AG20443 (cell line): ENCODE data around the gene SLC35F3.

Experiments used
- DNase-seq: peaks from one replicate; pipeline ENCODE4 v3.0.0; 2012; ENCODE audit warnings: low spot score, mixed read lengths

Gene SLC35F3

DNA sequence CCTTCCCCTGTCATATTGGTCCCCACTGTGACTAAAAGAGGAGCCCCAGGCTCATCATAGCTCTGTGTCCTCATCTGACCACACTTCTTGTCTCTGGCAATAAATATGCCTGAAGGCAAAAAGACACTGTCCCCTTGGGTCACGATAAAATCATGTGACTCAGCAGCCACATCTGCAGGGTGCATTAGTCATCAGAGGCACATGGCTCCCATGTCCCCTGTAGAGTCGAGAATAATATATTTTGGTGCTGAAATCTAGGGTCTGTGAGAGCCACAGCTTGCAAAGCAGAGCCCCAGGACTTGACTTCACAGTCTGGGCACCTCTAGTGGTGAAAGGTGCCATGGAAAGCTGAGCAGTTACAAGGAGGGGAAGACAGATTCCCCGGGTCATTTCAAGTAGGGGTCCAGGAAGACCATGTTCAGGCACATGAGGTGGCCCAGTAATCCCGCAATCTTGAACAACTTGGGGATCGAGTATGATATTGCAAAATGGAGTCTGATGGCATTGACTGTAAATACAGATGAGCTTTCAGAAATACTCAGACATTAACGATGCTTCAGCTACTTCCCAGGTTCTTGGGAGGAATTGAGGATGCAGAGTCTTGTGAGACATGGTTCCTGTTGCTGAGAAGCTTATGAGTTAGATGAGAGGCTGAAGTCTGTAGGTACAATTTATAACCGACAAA is 68.6 kb downstream of the SLC35F3 start:
- DNase-seq, result no peak

GRCh38 chr1:233975486-233975885 is 71.0 kb downstream of the SLC35F3 start:
- DNase-seq, result no peak

GRCh38 chr1:233981042-233981675 is 76.7 kb downstream of the SLC35F3 start:
- no peak for DNase-seq

- no peak for DNase-seq
Measured at GRCh38 chr1:233982827-233983518, 78.5 kb downstream of the SLC35F3 start.

GRCh38 chr1:233983811-233984210 is 79.3 kb downstream of the SLC35F3 start:
- no peak for DNase-seq

DNA sequence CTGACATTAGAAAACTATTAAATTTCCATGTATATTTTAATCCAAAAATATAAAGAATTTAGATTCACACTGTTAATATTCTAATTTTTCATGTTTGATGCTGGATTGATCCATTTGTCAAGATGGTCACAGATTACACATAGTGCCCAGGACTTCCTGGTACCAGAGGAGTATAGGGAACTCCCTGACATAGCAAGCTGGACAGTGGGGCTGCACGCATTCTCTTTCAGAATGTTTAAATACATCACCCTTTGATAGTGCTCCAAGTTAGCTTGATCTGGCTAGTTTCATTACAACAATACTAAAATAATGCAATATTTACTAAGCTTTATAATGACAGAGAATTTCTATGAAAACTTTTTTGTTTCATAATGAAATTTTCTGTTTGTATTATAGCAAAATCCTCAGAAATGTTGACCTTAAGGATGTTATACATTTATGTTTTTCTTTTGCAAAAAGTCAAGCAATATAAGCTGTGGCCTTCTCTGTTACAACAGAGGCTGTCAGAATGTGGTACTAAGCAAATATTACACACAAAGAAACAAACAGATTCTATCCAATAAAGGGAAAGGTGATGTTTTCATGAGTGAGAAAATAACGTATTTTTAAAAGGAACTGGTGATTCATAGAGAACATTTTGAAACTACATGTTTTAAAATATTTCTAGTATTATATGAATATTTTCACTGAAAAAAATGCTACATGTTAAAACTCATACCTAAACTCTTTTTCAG is 84.7 kb downstream of the SLC35F3 start:
- DNase-seq, result no peak

DNA sequence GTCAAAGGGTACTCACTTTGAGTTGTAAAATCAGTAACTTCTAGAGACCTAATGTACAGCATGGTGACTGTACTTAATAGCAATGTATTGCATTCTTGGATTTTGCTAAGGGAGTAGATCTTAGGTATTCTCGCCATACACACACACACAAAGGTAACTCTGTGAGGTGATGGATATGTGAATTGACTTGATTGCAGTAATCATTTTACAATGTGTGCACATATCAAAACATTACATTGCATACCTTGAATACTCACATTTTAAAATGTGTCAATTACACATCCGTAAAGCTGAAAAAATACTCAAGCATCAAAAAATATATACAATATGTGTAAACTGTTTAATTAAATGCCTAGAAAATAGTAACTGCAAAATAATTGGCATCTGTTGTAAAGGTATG is 86.0 kb downstream of the SLC35F3 start:
- no peak for DNase-seq

- DNase-seq, result no peak
Measured at GRCh38 chr1:233993651-233994050, 89.2 kb downstream of the SLC35F3 start.

DNA sequence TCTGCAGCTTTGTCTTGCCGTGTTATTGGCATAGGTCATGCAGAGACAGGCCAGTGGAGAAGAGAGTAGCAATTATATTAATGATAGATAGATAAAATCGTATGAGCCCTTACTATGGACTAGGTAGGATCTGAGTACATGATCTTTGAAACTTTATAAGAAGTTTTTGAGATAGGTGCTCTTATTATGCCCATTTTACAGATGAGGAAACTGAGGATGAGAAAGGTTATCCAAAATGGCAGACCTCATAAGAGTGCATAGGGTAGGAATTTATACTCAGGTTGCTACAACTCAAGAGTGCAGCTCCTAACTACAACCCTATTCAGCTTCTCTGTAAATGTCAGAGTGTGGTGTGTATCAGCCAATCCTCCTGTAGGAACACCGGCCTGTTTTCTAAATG is 89.6 kb downstream of the SLC35F3 start:
- no peak for DNase-seq

- DNase-seq, result no peak
Measured at GRCh38 chr1:233998456-233998855, 94.0 kb downstream of the SLC35F3 start.

GRCh38 chr1:233998891-233999290 is 94.4 kb downstream of the SLC35F3 start:
- no peak for DNase-seq

GRCh38 chr1:234000557-234001041 is 96.1 kb downstream of the SLC35F3 start:
- no peak for DNase-seq

DNA sequence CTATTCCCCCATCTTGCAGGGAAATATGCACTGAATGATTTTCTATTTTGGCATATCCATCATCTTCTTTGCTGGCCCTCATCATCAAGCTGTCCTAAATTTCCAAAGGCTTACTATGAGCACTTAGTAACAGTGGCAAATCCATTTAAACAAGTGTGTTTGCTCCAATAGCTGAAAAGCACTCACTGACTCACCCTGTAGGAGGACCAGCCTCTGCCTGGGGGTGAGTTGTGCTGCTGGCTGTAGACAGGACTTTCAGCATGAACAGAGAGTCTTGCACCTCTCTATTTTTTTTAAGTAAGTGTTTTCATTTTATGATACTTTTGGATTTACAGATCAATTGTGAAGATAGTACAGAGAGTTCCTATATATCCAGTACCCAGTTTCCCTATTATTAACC is 97.3 kb downstream of the SLC35F3 start:
- DNase-seq, result no peak

GRCh38 chr1:234004591-234004990 is 100.1 kb downstream of the SLC35F3 start:
- no peak for DNase-seq

GRCh38 chr1:234007684-234008083 is 103.2 kb downstream of the SLC35F3 start:
- no peak for DNase-seq

GRCh38 chr1:234008591-234008990 is 104.1 kb downstream of the SLC35F3 start:
- no peak for DNase-seq

DNA sequence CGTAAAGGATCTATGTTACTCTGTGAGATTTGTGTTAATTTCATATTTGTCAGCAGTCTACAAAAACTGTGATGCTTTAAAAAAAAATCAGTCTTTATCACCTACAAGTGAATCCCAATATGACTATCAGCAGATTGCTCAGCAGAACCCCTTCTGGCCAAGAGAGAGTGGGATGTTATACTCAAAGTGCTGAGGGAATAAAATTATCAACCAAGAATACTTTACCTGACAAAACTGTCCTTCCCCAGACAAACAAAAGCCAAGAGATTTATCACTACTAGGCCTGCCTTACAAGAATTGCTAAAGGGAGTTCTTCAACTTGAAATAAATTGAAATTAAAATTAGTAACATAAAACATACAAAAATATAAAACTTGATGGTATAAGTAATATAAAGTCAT is 105.2 kb downstream of the SLC35F3 start:
- DNase-seq, result no peak

- DNase-seq, result no peak
Measured at GRCh38 chr1:234014208-234014607, 109.7 kb downstream of the SLC35F3 start.

DNA sequence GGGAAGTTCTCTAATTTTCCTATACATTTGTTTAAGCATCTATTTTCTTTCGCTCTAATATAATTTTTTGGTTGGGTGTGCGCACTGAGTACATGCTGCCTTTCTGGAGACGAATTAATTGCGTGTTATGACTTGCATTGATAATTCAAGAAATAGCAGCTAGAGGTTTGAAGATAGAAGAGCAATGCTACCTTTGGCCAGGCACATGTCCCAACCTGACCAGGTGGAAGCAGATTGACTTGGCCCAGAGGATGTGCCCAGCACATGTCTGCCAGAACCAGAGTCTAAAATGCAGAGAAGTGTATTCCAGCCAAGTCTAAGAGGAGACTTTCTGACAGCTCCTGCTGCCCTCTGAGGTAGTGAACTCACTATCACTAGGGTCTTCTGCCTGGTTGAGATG is 114.3 kb downstream of the SLC35F3 start:
- DNase-seq, result no peak

GRCh38 chr1:234019387-234019786 is 114.9 kb downstream of the SLC35F3 start:
- no peak for DNase-seq

- no peak for DNase-seq
Measured at GRCh38 chr1:234022302-234022701, 117.8 kb downstream of the SLC35F3 start.

DNA sequence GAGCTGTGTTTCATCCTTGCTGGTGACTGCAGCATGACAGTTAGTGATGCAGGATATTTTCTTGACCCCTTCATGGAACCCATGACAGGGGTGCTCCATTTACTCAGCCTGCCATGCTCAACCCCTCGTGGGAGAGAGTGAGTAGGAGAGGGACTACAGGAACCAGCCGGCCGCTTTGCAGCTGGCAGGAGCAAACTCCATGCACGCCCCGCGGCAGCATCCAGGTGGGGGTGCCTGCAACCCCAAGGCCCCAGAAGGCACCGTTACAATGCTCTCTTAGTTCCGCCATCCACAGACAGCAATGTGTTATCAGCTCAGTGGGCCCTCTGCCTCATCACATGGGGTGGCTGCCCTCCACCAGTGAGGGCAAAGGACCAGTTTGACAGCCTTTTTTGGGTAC is 135.1 kb downstream of the SLC35F3 start:
- no peak for DNase-seq
